GM12891 (cell line): ENCODE results near the gene EME2.

Experiments
- PAX5 ChIP-seq: IDR thresholded peaks from 2 replicates; pipeline ENCODE4 v1.6.1; 2011; ENCODE audit warnings: low read length, moderate library complexity, mild to moderate bottlenecking; ENCODE audit not compliant: insufficient read depth, severe bottlenecking
- POLR2A ChIP-seq: IDR thresholded peaks from 2 replicates; pipeline ENCODE4 v1.6.1; 2011; ENCODE audit warnings: low read depth, low read length, control low read depth
- POLR2AphosphoS5 ChIP-seq: IDR thresholded peaks from 2 replicates; pipeline ENCODE4 v1.6.1; 2011; ENCODE audit warnings: low read depth, low read length, control low read depth
- POU2F2 ChIP-seq: IDR thresholded peaks from 2 replicates; pipeline ENCODE4 v1.6.1; 2011; ENCODE audit warnings: low read depth, mild to moderate bottlenecking, control low read depth, low read length, moderate library complexity
- TAF1 ChIP-seq: IDR thresholded peaks from 2 replicates; pipeline ENCODE4 v1.6.1; 2011; ENCODE audit warnings: low read depth, low read length, control low read depth

GRCh38 chr16:1820946-1821290 is 48.3 kb downstream of the EME2 start:
- TF ChIP-seq POLR2A (no peak), POLR2AphosphoS5 (no peak), POU2F2 (no peak), TAF1 (no peak), PAX5 (no peak)
